Loucy (cell line): ENCODE data around the gene SPRR2G.
"Not testable (repeated sequence)": the region's sequence is repeated elsewhere in the genome, so short reads cannot be mapped to it uniquely, and the experiment has no call there.

Experiments used
- H2AFZ ChIP-seq: fragments of 200-600 bp; sonication (generic); 2 replicates; pipeline ENCODE4 v1.6.0; 2016; ENCODE audit warnings: antibody characterized with exemption, mild to moderate bottlenecking, low read length, moderate library complexity
- H3F3A ChIP-seq: fragments of 200-600 bp; 2 replicates; pipeline ENCODE4 v1.6.0; 2016; ENCODE audit warnings: antibody characterized with exemption, low read depth, mild to moderate bottlenecking
- H3K27me3 ChIP-seq: fragments of 200-600 bp; sonication (generic); 2 replicates; pipeline ENCODE4 v1.6.1; 2014; ENCODE audit warnings: low read length, mild to moderate bottlenecking; ENCODE audit not compliant: insufficient read depth, poor library complexity, severe bottlenecking
- H3K36me3 ChIP-seq: fragments of 200-600 bp; sonication (generic); 2 replicates; pipeline ENCODE4 v1.6.1; 2016; ENCODE audit warnings: low read length; ENCODE audit not compliant: insufficient read depth
- H3K4me1 ChIP-seq: fragments of 200-600 bp; sonication (generic); 2 replicates; pipeline ENCODE4 v1.5.1; 2014; ENCODE audit warnings: low read length, mild to moderate bottlenecking; ENCODE audit not compliant: insufficient read depth, poor library complexity, severe bottlenecking
- H3K4me2 ChIP-seq: fragments of 200-600 bp; sonication (generic); 2 replicates; pipeline ENCODE4 v1.6.0; 2014; ENCODE audit warnings: antibody characterized with exemption, low read length, low read depth, mild to moderate bottlenecking; ENCODE audit not compliant: poor library complexity, severe bottlenecking
- H3K4me3 ChIP-seq: fragments of 200-600 bp; sonication (generic); 2 replicates; pipeline ENCODE4 v1.5.1; 2014; ENCODE audit warnings: low read length, mild to moderate bottlenecking, mixed read lengths; ENCODE audit not compliant: poor library complexity, severe bottlenecking
- H3K79me2 ChIP-seq: fragments of 200-600 bp; sonication (generic); 2 replicates; pipeline ENCODE4 v1.6.1; 2014; ENCODE audit warnings: low read length; ENCODE audit not compliant: insufficient read depth
- H3K9ac ChIP-seq: fragments of 200-600 bp; sonication (generic); 2 replicates; pipeline ENCODE4 v1.6.0; 2014; ENCODE audit warnings: mild to moderate bottlenecking, low read depth, low read length, moderate library complexity; ENCODE audit not compliant: poor library complexity, severe bottlenecking
- H3K9me2 ChIP-seq: fragments of 200-600 bp; sonication (generic); replicated peaks from 2 replicates; pipeline ENCODE4 v1.6.1; 2016; ENCODE audit warnings: low read depth, low read length, mixed read lengths
- H3K9me3 ChIP-seq: fragments of 200-600 bp; sonication (generic); 2 replicates; pipeline ENCODE4 v1.6.1; 2014; ENCODE audit warnings: mild to moderate bottlenecking, antibody characterized with exemption, low read length, low read depth; ENCODE audit not compliant: insufficient read depth
- H4K20me1 ChIP-seq: fragments of 200-600 bp; sonication (generic); 2 replicates; pipeline ENCODE4 v1.6.0; 2014; ENCODE audit warnings: antibody characterized with exemption, low read length, mild to moderate bottlenecking; ENCODE audit not compliant: insufficient read depth, poor library complexity, severe bottlenecking
- CTCF ChIP-seq: fragments of 200-600 bp; sonication (generic); conservative IDR thresholded peaks from 2 replicates; pipeline ENCODE4 v1.5.1; 2014; ENCODE audit warnings: mild to moderate bottlenecking, antibody characterized with exemption, low read length
- EZH2phosphoT487 ChIP-seq: fragments of 200-600 bp; IDR thresholded peaks from 2 replicates; pipeline ENCODE4 v1.6.1; 2018; ENCODE audit warnings: antibody characterized with exemption, mild to moderate bottlenecking, moderate library complexity, borderline replicate concordance

SPRR2G gene

GRCh38 chr1:153119491-153119971 is 31.2 kb downstream of the SPRR2G start:
- H3K36me3 ChIP-seq = no peaks in the 10 kb centered on the region
- TF ChIP-seq EZH2phosphoT487 (no peak), CTCF (no peak)

GRCh38 chr1:153115264-153115663 is 35.4 kb downstream of the SPRR2G start:
- H3K36me3 ChIP-seq, H2AFZ ChIP-seq, H3K4me3 ChIP-seq, H3K9ac ChIP-seq, H3K9me3 ChIP-seq, H4K20me1 ChIP-seq, H3K4me1 ChIP-seq, H3K27me3 ChIP-seq, H3F3A ChIP-seq, H3K79me2 ChIP-seq, H3K4me2 ChIP-seq, H3K9me2 ChIP-seq: not testable (repeated sequence)

More at GRCh38 chr1:153119491-153119971, 31.2 kb downstream of the SPRR2G start:
- Histone ChIP-seq H3K27me3 (no peaks in the 10 kb centered on the region), H3K9ac (no peak overlapping the region), H3K4me3 (no peak overlapping the region), H3K9me3 (no peaks in the 10 kb centered on the region), H3K79me2 (no peaks in the 10 kb centered on the region), H3K4me2 (no peak overlapping the region), H3F3A (no peaks in the 10 kb centered on the region), H4K20me1 (no peaks in the 10 kb centered on the region), H3K9me2 (no peaks in the 10 kb centered on the region), H3K4me1 (no peaks in the 10 kb centered on the region), H2AFZ (no peak overlapping the region)

GRCh38 chr1:153113416-153113815 is 37.3 kb downstream of the SPRR2G start, which contains the start of gene SPRR2F:
SPRR2F (minus strand) TSS chr1:153113516; CDS start chr1:153112733, 783 bp downstream.
- no peak for TF ChIP-seq EZH2phosphoT487
- TF ChIP-seq CTCF = no peak
- no peaks in the 10 kb centered on the region for H3K9me3 ChIP-seq
- no peak within 1 kb of the TSS for H2AFZ ChIP-seq
- no peak within 1 kb of the TSS for H3K4me3 ChIP-seq
- H3K36me3 ChIP-seq = no peaks in the 10 kb centered on the region
- H3F3A ChIP-seq = no peaks in the 10 kb centered on the region
- H3K9me2 ChIP-seq = no peaks in the 10 kb centered on the region
- H3K4me2 ChIP-seq = no peak within 1 kb of the TSS
- no peaks in the 10 kb centered on the region for H3K27me3 ChIP-seq
- no peaks in the 10 kb centered on the region for H3K4me1 ChIP-seq
- no peak within 1 kb of the TSS for H3K9ac ChIP-seq
- no peaks in the 10 kb centered on the region for H4K20me1 ChIP-seq
- H3K79me2 ChIP-seq = no peaks in the 10 kb centered on the region

- not testable (repeated sequence) for H3K4me1 ChIP-seq, H3K27me3 ChIP-seq, H3K4me2 ChIP-seq, H3K9ac ChIP-seq, H3F3A ChIP-seq, H4K20me1 ChIP-seq, H3K9me3 ChIP-seq, H2AFZ ChIP-seq, H3K4me3 ChIP-seq, H3K79me2 ChIP-seq, H3K36me3 ChIP-seq, H3K9me2 ChIP-seq
These were observed 38.2 kb downstream of the SPRR2G start for GRCh38 chr1:153112454-153112853.
